Activated CD8-positive, alpha-beta T cell treated with anti-CD3 and anti-CD28 coated beads, Interleukin-2, amount 10 ng/mL, durations not matched to agents 7 days and 5 days (primary cell): ENCODE data around the gene TIGD7. TPM values are rescaled to one million over a fixed set of nuclear protein-coding genes. Genes with fewer than 3 reads are reported as not detected.

ENCODE experiments used
- ATAC-seq: fragments of 150-1000 bp; cut with Tn5 transposase; one replicate; pipeline ENCODE4 v1.10.0; 2021; ENCODE audit warnings: moderate library complexity
- CTCF ChIA-PET: fragments of 350-600 bp; sonication (Branson Sonifier 250); formaldehyde crosslinking; loops from one replicate; lab custom pipeline; 2021; ENCODE audit warnings: antibody characterized with exemption; lab: Charles Lee
- POLR2A ChIA-PET: fragments of 350-600 bp; sonication (Branson Sonifier 250); formaldehyde crosslinking; loops from one replicate; lab custom pipeline; 2021; ENCODE audit warnings: antibody characterized with exemption; lab: Charles Lee
- DNase-seq: peaks from one replicate; pipeline ENCODE4 v3.0.0-alpha.2; 2020
- H3K27ac Mint-ChIP-seq: one replicate; pipeline ENCODE4 v1.8.0; 2021; ENCODE audit warnings: mild to moderate bottlenecking, mixed read lengths
- H3K27me3 Mint-ChIP-seq: one replicate; pipeline ENCODE4 v1.8.0; 2021; ENCODE audit warnings: low read depth, mixed read lengths
- H3K36me3 Mint-ChIP-seq: one replicate; pipeline ENCODE4 v1.8.0; 2021; ENCODE audit warnings: low read depth, mixed read lengths
- H3K4me1 Mint-ChIP-seq: one replicate; pipeline ENCODE4 v1.8.0; 2021; ENCODE audit warnings: low read depth, mixed read lengths
- H3K4me3 Mint-ChIP-seq: one replicate; pipeline ENCODE4 v1.8.0; 2021; ENCODE audit warnings: mild to moderate bottlenecking, mixed read lengths
- H3K9me3 Mint-ChIP-seq: one replicate; pipeline ENCODE4 v1.8.0; 2022; ENCODE audit warnings: mixed read lengths; ENCODE audit not compliant: insufficient read depth
- total RNA-seq, 2 experiments: library from RNA; stranded (reverse); gene quantifications; one replicate each; pipeline ENCODE4 v1.2.3, GENCODE V29; 2021

Gene TIGD7
- total RNA-seq, 2 experiments from 2014 or later, result 4.5 to 5.6 TPM

GRCh38 chr16:3306078-3306477 is 848 bp upstream of the TIGD7 start:
- peak overlapping the region; percentile 89 for H3K27ac Mint-ChIP-seq
- H3K9me3 Mint-ChIP-seq, result peaks cover 45% of the 10 kb centered on the region
- ChIA-PET POLR2A (interaction anchor here (0.6 to 1.8 kb wide), 12 partner anchors 10 to 95 kb away, joined by 3 to 9 read pairs (median 5); partner anchors contain the start of genes ZNF174, ZNF263 and ZSCAN32), CTCF (interaction anchor here (0.8 to 2.1 kb wide), 2 partner anchors 22 to 95 kb away, joined by 3 to 5 read pairs; partner anchors contain the start of genes ZNF174 and ZSCAN32)
- peaks cover 22% of the 10 kb centered on the region for H3K4me1 Mint-ChIP-seq
- DNase-seq (no peak), ATAC-seq (no peak)
- H3K27me3 Mint-ChIP-seq, result no peaks in the 10 kb centered on the region
- peak overlapping the region; percentile 73 for H3K4me3 Mint-ChIP-seq
- H3K36me3 Mint-ChIP-seq, result peaks cover 79% of the 10 kb centered on the region

GRCh38 chr16:3304370-3304769 is 860 bp downstream of the TIGD7 start:
- Mint-ChIP-seq H3K4me3 (peak overlapping the region; percentile 73), H3K27me3 (no peaks in the 10 kb centered on the region), H3K4me1 (peaks cover 22% of the 10 kb centered on the region), H3K9me3 (peaks cover 61% of the 10 kb centered on the region), H3K27ac (peak overlapping the region; percentile 89), H3K36me3 (peaks cover 78% of the 10 kb centered on the region)
- no peak for ATAC-seq
- no peak for DNase-seq
- ChIA-PET CTCF (interaction anchor here (1.0 to 2.1 kb wide), 4 partner anchors 20 to 157 kb away, joined by 4 to 6 read pairs (median 5); no protein-coding TSS in a partner anchor), POLR2A (interaction anchor here (0.6 to 1.3 kb wide), 6 partner anchors 20 to 176 kb away, joined by 3 to 9 read pairs (median 4); partner anchors contain the start of gene ZNF174)

- CTCF ChIA-PET, result no interaction called here
- POLR2A ChIA-PET, result interaction anchor here (0.9 to 1.5 kb wide), 3 partner anchors 11 to 61 kb away, joined by 3 to 4 read pairs (median 4); partner anchors contain the start of genes ZNF200 and ZNF263
- DNase-seq, result no peak
- Mint-ChIP-seq H3K27ac (no peak overlapping the region), H3K27me3 (no peaks in the 10 kb centered on the region), H3K9me3 (peaks cover 82% of the 10 kb centered on the region), H3K4me1 (no peaks in the 10 kb centered on the region), H3K36me3 (peaks cover 78% of the 10 kb centered on the region), H3K4me3 (no peak overlapping the region)
- no peak for ATAC-seq
Observed at GRCh38 chr16:3295783-3296182, 9.4 kb downstream of the TIGD7 start.

- Mint-ChIP-seq H3K27ac (no peak overlapping the region), H3K4me3 (no peak overlapping the region), H3K36me3 (peaks cover 79% of the 10 kb centered on the region), H3K4me1 (no peaks in the 10 kb centered on the region), H3K9me3 (peaks cover 82% of the 10 kb centered on the region), H3K27me3 (no peaks in the 10 kb centered on the region)
- ChIA-PET POLR2A (interaction anchor here (1.5 kb wide), 1 partner anchor 60 kb away, joined by 4 read pairs; the partner anchor contains the start of gene ZNF200), CTCF (no interaction called here)
- no peak for ATAC-seq
- DNase-seq, result no peak
Observed at GRCh38 chr16:3295209-3295608, 10.0 kb downstream of the TIGD7 start.

- Mint-ChIP-seq H3K4me1 (no peaks in the 10 kb centered on the region), H3K4me3 (no peak overlapping the region), H3K9me3 (peaks cover 75% of the 10 kb centered on the region), H3K27me3 (no peaks in the 10 kb centered on the region), H3K36me3 (peaks cover 84% of the 10 kb centered on the region), H3K27ac (no peak overlapping the region)
- ChIA-PET CTCF (no interaction called here), POLR2A (interaction anchor here (1.8 to 1.9 kb wide), 2 partner anchors 10 to 13 kb away, joined by 5 read pairs; partner anchors contain the start of genes TIGD7, ZNF263 and ZNF75A)
- DNase-seq, result no peak
- ATAC-seq, result no peak
Observed at GRCh38 chr16:3292604-3293003, 12.6 kb downstream of the TIGD7 start.

- no peak for ATAC-seq
- ChIA-PET CTCF (no interaction called here), POLR2A (interaction anchor here (1.0 kb wide), 1 partner anchor 16 kb away, joined by 4 read pairs; no protein-coding TSS in a partner anchor)
- H3K36me3 Mint-ChIP-seq, result peaks cover 93% of the 10 kb centered on the region
- peaks cover 15% of the 10 kb centered on the region for H3K4me1 Mint-ChIP-seq
- no peak overlapping the region for H3K4me3 Mint-ChIP-seq
- H3K27ac Mint-ChIP-seq, result no peak overlapping the region
- H3K27me3 Mint-ChIP-seq, result no peaks in the 10 kb centered on the region
- H3K9me3 Mint-ChIP-seq, result peaks cover 73% of the 10 kb centered on the region
- DNase-seq, result no peak
Observed at GRCh38 chr16:3289998-3290673, 15.1 kb downstream of the TIGD7 start.

GRCh38 chr16:3285131-3285530 is 20.1 kb downstream of the TIGD7 start:
- Mint-ChIP-seq H3K27me3 (no peaks in the 10 kb centered on the region), H3K4me3 (peak overlapping the region; percentile 88), H3K4me1 (peaks cover 40% of the 10 kb centered on the region), H3K27ac (peak overlapping the region; percentile 91), H3K36me3 (peaks cover 63% of the 10 kb centered on the region), H3K9me3 (peaks cover 26% of the 10 kb centered on the region)
- DNase-seq (no peak), ATAC-seq (no peak)
- ChIA-PET POLR2A (interaction anchor here (1.5 to 3.4 kb wide), 3 partner anchors 11 to 20 kb away, joined by 4 to 22 read pairs (median 9); no protein-coding TSS in a partner anchor), CTCF (no interaction called here)

- peaks cover 50% of the 10 kb centered on the region for H3K36me3 Mint-ChIP-seq
- H3K4me3 Mint-ChIP-seq, result peak overlapping the region; percentile 88
- ATAC-seq (no peak), DNase-seq (no peak)
- H3K27me3 Mint-ChIP-seq, result no peaks in the 10 kb centered on the region
- CTCF ChIA-PET, result interaction anchor here (0.8 to 2.4 kb wide), 8 partner anchors 17 to 160 kb away, joined by 3 to 12 read pairs (median 4); partner anchors contain the start of genes NAA60, TIGD7, ZNF597 and ZNF75A
- H3K9me3 Mint-ChIP-seq, result peaks cover 17% of the 10 kb centered on the region
- POLR2A ChIA-PET, result interaction anchor here (0.6 to 3.4 kb wide), 21 partner anchors 9 to 684 kb away, joined by 3 to 24 read pairs (median 5); partner anchors contain the start of genes CLUAP1, NAA60, OR1F1 and ZNF174
- H3K27ac Mint-ChIP-seq, result peak overlapping the region; percentile 97
- H3K4me1 Mint-ChIP-seq, result peaks cover 40% of the 10 kb centered on the region
Observed at GRCh38 chr16:3283543-3284447, 21.4 kb downstream of the TIGD7 start.

GRCh38 chr16:3282730-3283542 is 22.3 kb downstream of the TIGD7 start, which contains the start of gene ZNF263:
TSS of gene ZNF263 (plus strand) at chr16:3283491. CDS start at chr16:3283819, 328 bp downstream.
- DNase-seq (peak; percentile 95), ATAC-seq (peak; percentile 90)
- peaks cover 41% of the 10 kb centered on the region for H3K36me3 Mint-ChIP-seq
- ChIA-PET POLR2A (interaction anchor here (0.7 to 3.4 kb wide), 27 partner anchors 10 to 434 kb away, joined by 3 to 24 read pairs (median 4); partner anchors contain the start of genes CLUAP1, NAA60, OR1F1 and TRAP1), CTCF (interaction anchor here (0.9 to 2.4 kb wide), 10 partner anchors 16 to 255 kb away, joined by 3 to 12 read pairs (median 4); partner anchors contain the start of genes TIGD7 and ZNF75A)
- H3K4me3 Mint-ChIP-seq, result peak within 1 kb of the TSS; percentile 88
- no peaks in the 10 kb centered on the region for H3K27me3 Mint-ChIP-seq
- H3K27ac Mint-ChIP-seq, result peak within 1 kb of the TSS; percentile 97
- H3K9me3 Mint-ChIP-seq, result peaks cover 17% of the 10 kb centered on the region
- peaks cover 40% of the 10 kb centered on the region for H3K4me1 Mint-ChIP-seq

GRCh38 chr16:3282103-3282729 is 23.0 kb downstream of the TIGD7 start:
- no peak for DNase-seq
- Mint-ChIP-seq H3K36me3 (peaks cover 34% of the 10 kb centered on the region), H3K27ac (peak overlapping the region; percentile 97), H3K9me3 (peaks cover 10% of the 10 kb centered on the region), H3K4me3 (peak overlapping the region; percentile 88), H3K4me1 (peaks cover 40% of the 10 kb centered on the region), H3K27me3 (peaks cover 4% of the 10 kb centered on the region)
- CTCF ChIA-PET, result interaction anchor here (0.9 to 2.4 kb wide), 9 partner anchors 15 to 254 kb away, joined by 3 to 12 read pairs (median 4); no protein-coding TSS in a partner anchor
- peak; percentile 40 for ATAC-seq
- POLR2A ChIA-PET, result interaction anchor here (0.7 to 3.4 kb wide), 25 partner anchors 9 to 435 kb away, joined by 3 to 24 read pairs (median 4); partner anchors contain the start of genes CLUAP1, NAA60, OR1F1 and TRAP1
